IPS-18c (cell line): ENCODE data around the gene ALS2CL.

Experiments
- H3K4me3 ChIP-seq: 2 replicates; pipeline ENCODE4 v1.7.0; 2013; ENCODE audit warnings: low read depth, mild to moderate bottlenecking, low read length, moderate library complexity; ENCODE audit not compliant: insufficient read depth
- H3K9me3 ChIP-seq: one replicate; pipeline ENCODE4 v1.6.1; 2013; ENCODE audit warnings: mild to moderate bottlenecking, low read length, moderate library complexity; ENCODE audit not compliant: control insufficient read depth, insufficient read depth

The ALS2CL gene

GRCh38 chr3:46673151-46674030, 20.1 kb downstream of the ALS2CL start:
- Histone ChIP-seq H3K9me3 (no peaks in the 10 kb centered on the region), H3K4me3 (no peak overlapping the region)

GRCh38 chr3:46672349-46672695, 21.2 kb downstream of the ALS2CL start:
- Histone ChIP-seq H3K9me3 (no peaks in the 10 kb centered on the region), H3K4me3 (no peak overlapping the region)

- no peak overlapping the region for H3K4me3 ChIP-seq
- H3K9me3 ChIP-seq, result no peaks in the 10 kb centered on the region
These were observed 21.7 kb downstream of the ALS2CL start for GRCh38 chr3:46671541-46672348.

GRCh38 chr3:46670891-46671427, 22.5 kb downstream of the ALS2CL start:
- no peak overlapping the region for H3K4me3 ChIP-seq
- no peaks in the 10 kb centered on the region for H3K9me3 ChIP-seq

GRCh38 chr3:46670000-46670890, 23.2 kb downstream of the ALS2CL start:
- Histone ChIP-seq H3K9me3 (no peaks in the 10 kb centered on the region), H3K4me3 (no peak overlapping the region)

- H3K9me3 ChIP-seq, result no peaks in the 10 kb centered on the region
- no peak overlapping the region for H3K4me3 ChIP-seq
These were observed 24.1 kb downstream of the ALS2CL start for GRCh38 chr3:46669191-46669999.

GRCh38 chr3:46668591-46668990, 24.9 kb downstream of the ALS2CL start:
- Histone ChIP-seq H3K4me3 (no peak overlapping the region), H3K9me3 (no peaks in the 10 kb centered on the region)

GRCh38 chr3:46668116-46668515, 25.4 kb downstream of the ALS2CL start:
- no peak overlapping the region for H3K4me3 ChIP-seq
- H3K9me3 ChIP-seq, result no peaks in the 10 kb centered on the region

GRCh38 chr3:46667657-46668056, 25.8 kb downstream of the ALS2CL start:
- Histone ChIP-seq H3K9me3 (no peaks in the 10 kb centered on the region), H3K4me3 (no peak overlapping the region)

GRCh38 chr3:46667061-46667621, 26.3 kb downstream of the ALS2CL start:
- Histone ChIP-seq H3K4me3 (no peak overlapping the region), H3K9me3 (no peaks in the 10 kb centered on the region)

GRCh38 chr3:46666453-46666845, 27.0 kb downstream of the ALS2CL start:
- no peaks in the 10 kb centered on the region for H3K9me3 ChIP-seq
- no peak overlapping the region for H3K4me3 ChIP-seq

- H3K4me3 ChIP-seq, result no peak overlapping the region
- no peaks in the 10 kb centered on the region for H3K9me3 ChIP-seq
These were observed 27.6 kb downstream of the ALS2CL start for GRCh38 chr3:46665763-46666452.

- H3K4me3 ChIP-seq, result no peak overlapping the region
- no peaks in the 10 kb centered on the region for H3K9me3 ChIP-seq
These were observed 28.3 kb downstream of the ALS2CL start for GRCh38 chr3:46664971-46665762.

GRCh38 chr3:46664188-46664970, 29.1 kb downstream of the ALS2CL start:
- Histone ChIP-seq H3K9me3 (no peaks in the 10 kb centered on the region), H3K4me3 (no peak overlapping the region)
